T-helper 22 cell (primary cell): ENCODE data around the gene UTP25.
"Not testable (repeated sequence)": the region's sequence is repeated elsewhere in the genome, so short reads cannot be mapped to it uniquely, and the experiment has no call there.

ENCODE experiments used
- DNase-seq: peaks from one replicate; pipeline ENCODE4 v3.0.0-alpha.2; 2020; ENCODE audit warnings: low read depth

The UTP25 gene, protein sequence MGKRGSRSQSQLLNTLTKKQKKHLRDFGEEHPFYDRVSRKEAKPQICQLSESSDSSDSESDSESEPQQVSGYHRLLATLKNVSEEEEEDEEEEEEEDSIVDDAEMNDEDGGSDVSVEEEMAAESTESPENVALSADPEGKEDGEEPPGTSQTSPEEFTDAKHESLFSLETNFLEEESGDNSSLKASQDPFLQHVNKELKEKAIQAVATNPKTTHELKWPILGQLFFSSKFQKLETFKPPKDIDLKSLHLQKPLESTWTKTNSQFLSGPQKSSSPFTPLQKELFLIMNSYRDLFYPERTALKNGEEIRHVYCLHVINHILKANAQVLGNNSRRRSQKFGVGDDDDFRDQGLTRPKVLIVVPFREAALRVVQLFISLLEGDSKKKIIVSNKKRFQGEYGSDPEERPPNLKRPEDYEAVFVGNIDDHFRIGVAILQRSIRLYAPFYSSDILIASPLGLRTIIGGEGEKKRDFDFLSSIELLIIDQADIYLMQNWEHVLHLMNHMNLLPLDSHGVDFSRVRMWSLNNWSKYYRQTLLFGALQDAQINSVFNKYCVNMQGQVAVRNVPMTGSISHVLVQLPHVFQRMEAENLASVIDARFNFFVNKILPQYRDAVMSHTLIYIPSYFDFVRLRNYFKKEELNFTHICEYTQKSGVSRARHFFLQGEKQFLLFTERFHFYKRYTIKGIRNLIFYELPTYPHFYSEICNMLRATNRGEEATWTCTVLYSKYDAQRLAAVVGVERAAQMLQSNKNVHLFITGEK

DNA sequence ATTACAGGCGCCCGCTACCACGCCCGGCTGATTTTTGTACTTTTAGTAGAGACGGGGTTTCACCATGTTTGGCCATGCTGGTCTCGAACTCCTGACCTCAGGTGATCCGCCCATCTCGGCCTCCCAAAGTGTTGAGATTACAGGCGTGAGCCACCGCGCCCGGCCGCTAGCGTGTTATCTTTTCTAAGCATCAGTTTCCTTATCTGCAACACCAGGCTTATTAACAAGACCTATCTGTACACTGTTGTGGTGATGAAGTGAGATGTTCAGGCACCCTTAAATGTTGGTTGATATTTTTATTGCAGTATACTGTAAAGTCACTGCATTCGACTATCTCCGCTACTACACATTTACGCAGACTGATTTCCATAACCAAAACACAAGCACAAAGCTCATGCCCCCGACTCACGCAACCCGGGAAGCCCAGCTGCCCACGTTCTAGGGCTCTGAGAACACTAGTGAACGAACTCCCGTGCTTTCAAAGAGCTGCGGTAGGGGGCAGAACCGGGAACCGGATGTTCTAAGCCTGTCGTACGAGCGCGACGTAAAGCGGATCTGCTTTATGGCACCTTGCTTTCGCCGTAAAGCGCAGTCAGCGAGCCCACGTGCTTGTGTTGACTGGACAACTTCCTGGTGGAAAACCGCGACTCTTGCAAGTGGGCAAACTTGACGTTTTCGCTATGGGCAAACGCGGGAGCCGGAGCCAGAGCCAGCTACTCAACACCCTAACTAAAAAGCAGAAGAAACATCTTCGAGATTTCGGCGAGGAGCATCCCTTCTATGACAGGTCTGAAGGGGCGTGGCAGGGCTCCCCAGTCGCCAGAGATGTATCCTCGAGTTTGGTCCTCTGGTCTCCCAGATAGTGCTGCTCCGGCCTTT, at the start of gene UTP25:
TSS of gene UTP25 (plus strand) at position 589 of the 879 bp plus-strand sequence. CDS start at position 681, 92 bp downstream.
- peak; percentile 84 for DNase-seq

DNA sequence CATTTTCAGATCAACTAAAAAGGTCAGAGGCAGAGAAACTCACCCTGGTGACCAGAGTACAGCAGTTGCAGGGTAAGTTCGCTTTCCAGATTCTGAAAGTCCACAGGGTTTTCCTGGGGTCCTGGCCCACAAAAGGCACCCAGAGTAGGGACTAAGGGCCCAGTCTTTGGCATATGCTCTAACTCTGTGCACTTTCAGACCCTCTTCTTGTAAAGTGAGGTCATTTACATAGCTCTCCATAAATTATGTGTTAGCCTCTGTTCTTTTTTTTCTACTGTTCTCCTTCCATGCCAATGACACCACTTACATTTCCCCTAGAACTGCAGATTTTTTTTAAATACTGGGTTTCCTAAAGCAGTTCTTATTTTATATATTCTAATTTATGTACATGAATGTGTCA, 49.7 kb upstream of the UTP25 start:
- no peak for DNase-seq

DNA sequence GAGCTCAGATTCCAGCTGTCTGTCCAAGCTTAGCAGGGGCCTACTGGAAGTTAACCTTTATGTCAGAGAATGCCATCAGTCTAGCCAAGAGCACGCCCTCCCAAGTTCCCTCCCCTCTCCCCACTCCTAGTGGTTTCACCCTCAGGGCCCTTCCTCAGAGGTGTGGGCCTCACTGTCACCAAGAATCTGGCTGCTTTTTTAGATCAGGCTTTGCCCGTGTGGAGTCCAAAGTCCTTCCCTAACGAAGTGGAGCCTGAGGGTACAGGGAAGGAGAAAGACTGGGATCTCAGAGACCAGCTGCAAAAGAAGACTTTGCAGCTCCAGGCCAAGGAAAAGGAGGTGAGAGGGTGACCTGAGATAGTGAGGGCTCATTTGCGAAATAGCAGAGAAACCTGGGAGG, 47.5 kb upstream of the UTP25 start:
- no peak for DNase-seq

DNA sequence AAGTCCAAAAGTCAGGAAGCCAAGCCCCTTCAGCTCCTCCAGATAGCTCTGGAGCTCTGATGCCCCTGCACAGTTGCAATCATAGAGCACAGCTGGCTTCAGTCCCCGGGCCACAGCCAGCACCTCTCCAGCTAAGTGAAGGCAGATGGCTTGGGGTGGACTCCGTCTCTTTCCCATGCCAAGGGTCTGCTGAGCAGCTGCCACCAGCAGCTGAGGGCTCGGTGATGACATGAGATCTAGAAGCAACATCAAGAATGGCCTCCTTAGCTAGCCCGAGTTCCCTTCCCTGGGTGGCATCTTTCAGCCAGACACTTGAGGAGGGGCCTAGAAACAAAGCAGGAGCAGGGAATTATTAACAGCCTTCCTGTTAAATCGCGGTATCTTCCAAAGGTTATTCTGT, 44.4 kb upstream of the UTP25 start:
- DNase-seq: no peak

DNA sequence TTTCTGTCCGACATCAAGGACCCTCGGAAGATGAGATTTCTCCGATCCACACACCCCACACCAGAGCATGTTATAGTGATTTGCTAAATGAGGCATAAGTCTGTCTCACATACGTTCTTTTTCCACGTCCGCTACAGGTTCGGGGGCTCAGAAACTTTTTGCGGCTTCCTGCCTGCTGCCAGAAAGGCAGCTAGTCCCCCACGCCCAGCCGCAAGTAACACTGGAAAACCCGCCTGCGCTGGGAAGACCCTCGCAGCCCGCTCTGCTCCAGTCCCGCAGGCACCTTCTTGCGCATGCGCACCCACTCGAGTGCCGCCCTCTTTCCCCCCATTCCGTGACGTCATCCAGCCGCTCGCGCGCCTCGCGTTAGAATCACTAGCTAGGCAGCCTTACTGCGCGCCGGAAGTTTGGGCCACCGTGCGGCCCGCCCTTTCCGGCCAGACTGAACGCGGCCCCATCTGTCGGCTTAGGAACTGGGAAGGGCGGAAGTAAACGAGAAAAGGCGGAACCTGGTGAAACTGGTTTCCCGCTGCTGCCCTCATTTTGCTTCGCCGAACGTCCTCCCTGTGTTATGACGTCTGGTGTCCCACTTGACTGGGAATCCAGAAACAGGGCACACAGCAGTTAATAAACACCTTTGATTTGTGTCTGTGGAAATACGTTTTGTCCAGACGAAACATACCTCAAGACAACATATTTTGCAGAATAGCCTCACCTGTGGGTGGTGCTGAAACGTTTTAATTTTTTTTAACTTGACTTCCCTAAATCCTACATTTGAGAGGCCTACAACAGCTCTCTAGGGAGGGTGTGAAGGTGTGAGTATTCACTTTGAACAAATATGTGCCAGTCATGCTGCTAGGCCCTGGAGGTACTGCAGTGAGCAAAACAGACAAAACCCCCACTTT, 43.3 kb upstream of the UTP25 start, which contains the start of gene C1orf74:
TSS of gene C1orf74 (minus strand) at position 295 of the 905 bp plus-strand sequence. CDS start 925 bp downstream, outside the sequence.
- DNase-seq: peak; percentile 97

DNA sequence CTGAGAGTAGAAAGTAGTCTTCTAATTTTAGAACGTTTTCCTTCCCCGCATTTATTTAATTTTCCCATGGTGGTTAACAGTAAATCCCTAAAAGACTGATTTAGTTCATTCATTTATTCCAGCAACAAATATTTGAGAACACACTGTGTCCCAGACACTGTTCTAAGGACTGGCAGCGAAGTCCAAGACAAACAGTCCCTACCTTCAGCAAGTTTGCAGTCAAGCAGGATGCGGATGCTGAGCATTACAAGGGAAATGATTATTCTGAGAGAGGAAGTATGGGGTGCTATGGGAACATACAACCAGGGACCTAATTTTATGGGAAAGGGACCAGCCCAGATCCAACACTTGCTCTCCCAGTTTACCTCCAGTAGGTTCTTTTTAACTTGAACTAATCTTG, 42.2 kb upstream of the UTP25 start:
- no peak for DNase-seq

DNA sequence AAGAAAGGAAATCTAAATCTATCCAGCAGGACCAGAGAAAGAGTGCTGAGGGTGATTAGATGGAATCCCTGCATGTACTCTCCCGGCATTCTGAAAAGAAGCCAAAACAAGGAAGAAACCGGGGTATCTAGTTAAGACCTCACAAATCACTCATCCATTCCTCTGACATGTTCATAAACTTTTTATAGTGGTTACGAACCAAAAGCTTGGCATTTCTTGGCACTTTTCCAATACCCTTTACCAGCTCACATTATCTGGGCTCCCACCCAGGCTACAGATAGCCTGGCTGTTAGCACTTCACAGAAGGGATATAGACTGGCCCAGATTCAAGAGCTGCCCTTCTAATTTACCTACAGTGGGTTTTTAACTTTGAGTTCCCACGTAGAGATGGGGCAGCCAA, 41.6 kb upstream of the UTP25 start:
- no peak for DNase-seq

DNA sequence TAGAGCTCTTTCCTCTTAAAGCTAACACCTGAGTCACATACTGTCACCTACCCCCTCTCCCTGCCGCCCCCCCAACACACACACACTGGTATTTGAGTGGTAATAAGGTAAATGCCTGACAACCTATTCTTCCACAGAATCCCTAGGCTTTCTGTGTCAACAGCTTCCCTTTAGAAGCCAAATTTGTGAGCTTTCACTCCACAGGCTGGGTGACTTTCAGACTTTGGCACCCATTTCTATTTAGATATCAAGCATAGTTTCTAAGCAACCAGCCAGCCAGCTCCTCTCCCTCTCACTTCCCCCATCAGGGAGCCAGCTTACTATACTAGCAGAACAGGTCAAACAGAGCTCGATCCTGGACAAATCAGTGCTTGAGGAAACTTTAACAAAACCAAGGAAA, 40.2 kb upstream of the UTP25 start:
- no peak for DNase-seq

DNA sequence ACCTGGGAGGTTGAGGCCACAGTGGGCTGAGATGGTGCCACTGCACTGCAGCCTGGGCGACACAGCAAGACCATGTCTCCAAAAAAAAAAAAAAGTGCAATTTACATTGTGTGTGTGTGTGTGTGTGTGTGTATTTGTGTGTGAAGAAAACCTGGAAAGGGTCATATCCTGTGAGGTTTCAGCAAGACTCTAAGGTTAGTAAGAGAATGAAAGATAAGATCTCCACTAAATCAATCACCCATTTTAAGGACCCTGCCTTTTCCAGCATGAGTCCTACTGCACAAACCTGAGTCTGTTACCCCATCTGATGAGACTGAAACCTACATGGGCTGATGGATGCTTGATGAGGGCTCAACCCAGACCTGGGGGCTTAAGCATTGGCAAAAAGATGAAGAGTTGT, 38.5 kb upstream of the UTP25 start:
- DNase-seq: no peak

DNA sequence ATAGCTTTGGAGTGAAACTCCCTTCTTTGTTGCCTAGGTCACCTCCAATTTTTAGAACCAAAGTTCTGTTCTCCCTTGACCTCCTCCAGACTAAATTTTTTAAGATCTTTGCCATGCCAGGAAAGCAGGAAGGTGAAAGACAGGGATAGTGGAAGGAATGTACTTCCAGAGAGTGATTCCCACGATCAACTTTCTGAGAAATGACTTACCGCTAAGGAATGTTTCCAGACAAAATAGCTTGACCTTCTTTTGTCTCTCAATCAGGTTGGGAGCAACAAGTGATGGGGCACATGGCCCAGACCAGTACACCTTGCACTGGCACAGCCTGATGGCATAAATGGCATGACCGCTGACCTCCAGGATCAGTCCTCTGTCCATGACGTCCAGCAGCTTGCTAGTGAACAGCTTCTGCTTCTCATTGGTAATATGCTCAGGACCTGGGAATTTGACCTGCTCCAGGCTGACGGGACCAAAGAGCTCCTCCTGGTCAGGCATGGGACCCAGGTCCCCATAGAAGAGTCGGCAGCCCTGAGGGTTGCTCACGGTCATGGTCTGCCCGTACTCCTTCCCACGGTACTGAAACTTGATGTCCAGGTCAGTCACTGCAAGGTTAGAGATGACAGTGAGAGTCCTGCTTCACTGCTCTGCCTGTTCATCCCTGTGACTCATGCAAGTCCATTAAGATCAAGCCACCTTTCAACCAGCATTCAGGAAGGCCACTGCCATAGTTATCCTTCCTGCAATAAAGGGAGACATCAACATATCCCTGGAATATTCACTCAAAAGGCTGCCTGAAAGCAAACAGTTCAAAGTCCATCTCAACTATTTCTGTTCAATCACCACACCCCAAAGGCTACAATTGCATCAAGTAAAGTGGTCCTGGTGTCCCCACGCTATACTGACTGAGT, 37.2 kb upstream of the UTP25 start:
- DNase-seq: no peak

DNA sequence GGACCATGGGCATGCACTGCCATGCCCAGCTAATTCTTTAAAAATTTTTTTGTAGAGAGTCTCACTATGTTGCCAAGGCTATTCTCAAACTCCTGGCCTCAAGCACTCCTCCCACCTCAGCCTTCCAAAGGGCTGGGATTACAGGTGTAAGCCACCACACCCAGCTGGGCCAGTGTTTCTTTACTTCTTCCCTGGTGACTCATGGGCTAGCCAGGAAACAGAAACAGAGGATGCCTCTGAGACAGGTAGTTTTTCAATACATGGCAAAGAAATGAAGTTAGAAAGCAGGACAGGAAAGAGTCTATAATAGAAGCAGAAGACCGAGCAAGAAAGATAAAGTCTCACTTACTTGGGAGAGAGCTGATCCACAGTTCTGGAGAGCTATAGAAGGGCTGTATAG, 35.9 kb upstream of the UTP25 start:
- DNase-seq: no peak

DNA sequence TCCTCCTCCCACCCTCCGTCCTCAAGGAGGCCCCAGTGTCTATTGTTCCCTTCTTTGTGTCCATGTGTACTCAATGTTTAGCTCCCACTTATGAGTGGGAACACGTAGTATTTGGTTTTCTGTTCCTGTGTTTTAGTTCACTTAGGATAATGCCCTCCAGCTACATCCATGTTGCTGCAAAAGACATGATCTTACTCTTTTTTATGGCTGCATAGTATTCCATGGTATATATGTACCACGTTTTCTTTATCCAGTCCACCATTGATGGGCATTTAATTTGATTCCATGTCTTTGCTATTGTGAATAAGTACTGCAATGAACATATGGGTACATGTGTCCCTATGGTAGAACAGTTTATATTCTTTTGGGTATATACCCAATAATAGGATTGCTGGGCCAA, 34.1 kb upstream of the UTP25 start:
- DNase-seq: not testable (repeated sequence)

DNA sequence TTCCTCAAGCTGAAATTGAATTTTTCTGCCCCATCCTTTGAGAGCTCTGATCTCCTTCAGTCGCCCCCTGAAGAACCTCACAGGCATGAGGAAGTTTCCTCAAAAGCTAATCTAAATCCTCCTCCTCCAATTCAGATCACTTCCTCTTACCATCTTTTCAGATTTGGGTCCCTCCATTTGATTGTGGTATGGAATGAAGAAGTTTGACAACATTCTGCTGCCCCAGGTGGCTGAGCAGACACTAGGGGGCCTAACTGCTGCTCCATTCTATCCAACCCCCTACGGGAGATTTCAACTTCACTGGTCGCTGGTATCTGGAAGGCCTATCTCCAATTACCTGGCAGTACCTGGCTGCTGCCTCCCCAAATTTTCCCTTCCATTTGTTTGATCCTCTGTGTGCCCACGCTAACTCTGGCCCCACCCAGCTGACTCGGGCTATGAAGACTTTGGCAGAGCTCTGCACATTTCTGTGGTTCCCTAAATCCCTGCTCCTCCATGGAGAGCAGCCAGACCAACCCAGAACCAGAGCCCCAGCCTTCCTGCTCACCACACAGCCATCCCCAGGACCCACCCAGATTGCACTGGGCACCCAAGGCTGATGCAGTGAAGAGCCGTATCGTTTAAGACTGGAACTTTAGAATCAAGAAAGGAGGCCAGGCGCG, 29.7 kb upstream of the UTP25 start:
- DNase-seq: no peak

DNA sequence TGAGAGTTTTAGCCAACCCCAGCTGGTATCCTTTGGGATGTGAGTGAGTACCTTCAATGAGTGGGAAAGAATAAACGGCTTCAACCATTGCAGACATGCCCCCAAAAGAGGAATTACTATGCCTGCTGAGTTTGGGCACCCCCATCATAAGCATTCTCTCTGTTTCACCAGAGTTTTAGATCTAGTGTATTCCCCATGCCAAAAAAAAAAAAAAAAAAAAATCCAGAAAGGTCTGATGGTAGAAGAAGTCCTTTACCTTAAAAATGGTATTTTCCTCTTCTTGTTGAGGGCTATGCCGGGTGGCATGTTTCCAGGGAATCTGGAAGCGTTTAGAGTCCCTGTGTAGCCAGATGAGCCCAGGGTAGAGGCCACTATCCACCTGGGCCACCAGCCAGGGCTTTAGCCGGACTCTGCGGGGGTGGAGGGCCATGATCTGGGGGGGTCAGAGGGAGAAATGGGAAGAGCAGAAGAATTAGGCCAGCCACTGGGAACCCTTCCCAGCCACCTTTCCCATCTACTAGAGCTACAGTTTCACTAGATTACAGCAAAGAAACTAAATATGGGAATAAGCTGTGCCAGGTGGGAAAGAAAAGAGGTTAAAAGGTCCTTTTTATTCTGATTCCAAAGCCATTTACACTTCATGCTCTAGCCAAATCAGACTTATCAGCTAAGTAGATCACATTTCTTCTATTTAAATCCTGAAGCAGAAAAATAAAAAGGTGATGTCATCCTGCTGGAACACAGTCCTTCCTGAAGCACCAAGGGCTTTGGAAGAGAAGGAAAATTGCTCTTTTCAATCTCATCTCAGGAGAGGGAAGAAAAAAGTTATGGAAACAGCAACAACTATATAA, 26.6 kb upstream of the UTP25 start:
- no peak for DNase-seq

DNA sequence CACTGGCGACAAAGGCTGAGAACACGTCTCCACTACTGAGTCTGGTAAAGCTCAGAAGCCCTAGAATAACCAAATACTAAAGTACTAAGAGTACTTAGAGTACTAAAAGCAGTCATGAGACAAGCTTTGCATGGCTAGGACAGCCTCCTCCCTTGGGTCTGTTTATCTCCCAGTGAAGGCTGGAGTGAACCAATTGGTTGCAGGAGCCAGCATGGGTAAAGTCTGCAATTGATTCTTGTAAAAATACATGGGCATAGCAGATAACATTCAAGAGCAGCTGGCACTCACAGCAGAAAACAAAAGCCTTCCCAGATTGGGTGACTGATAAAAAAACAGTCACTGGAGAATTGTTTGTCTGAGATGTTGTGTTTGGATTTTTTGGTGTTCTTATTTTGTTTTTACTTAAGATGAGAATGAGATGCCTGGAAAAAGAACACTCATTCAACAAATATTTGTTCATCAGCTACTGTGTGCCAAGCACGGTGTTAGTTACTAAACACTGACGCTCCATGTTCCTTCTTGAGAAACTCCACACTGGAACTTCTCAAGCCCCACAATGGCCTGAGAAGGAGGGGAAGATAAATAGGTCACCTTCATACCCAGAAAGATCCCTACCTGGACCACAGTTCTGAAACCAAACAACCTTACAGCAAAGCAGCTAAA, 25.5 kb upstream of the UTP25 start:
- DNase-seq: no peak

DNA sequence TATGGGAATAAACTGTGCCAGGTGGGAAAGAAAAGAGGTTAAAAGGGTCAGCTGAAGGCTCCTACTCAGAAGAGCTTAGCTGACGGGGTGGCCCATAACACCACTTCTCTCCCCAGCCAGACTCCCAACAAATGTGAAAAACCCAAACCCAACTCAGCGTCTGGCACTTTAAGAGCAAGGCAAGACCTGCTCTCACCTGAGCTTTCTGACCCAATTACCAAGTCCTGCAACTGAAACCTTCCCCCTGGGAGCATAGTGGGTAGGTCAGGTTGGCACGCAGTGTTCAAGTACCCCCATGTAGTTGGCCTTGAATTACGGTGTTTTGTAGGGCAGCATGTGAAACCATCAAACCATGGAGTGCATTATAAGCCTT, 25.0 kb upstream of the UTP25 start:
- DNase-seq: no peak

DNA sequence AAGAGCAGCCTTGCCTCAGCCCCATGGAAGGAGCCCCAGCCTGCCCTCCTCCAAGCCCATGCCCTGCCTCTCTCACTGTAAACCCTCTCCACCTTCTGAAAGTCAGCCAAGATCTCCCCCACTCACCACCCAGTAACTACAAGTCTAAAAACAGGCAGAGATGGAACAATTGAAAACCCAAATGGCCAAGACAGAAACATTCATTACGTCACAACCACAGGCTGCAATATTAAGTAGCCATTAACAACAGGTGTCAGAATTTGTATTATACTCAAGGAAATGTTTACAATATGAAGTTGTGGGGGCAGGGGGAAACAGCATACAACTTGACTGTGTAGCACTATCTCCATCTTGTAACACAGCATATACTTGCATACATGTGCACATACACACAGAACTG, 24.2 kb upstream of the UTP25 start:
- no peak for DNase-seq

DNA sequence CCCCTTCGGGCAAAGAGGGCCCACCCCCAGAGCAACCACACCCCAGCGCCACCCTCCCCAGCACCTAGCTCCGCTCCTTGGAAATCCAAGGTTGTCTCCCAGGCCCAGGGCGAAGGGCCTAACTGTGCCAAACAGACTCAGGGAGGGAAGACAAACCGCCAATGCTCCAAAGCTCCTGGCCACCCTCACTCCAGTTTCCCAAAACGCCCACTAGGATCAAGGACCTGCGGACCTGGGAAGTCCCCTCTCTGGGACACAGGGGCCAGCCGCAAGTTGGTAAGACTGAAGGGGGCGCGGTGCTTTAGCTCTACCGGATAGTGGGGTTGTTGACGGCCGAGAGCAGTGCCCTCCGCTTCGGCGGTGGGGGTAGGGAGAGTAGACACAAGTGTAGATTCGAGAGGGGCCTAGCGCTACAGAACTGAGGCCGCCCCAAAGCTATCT, 22.4 kb upstream of the UTP25 start:
- no peak for DNase-seq
